IMR-90 (cell line): ENCODE results near the gene SEMG2. TPM values are rescaled to one million over a fixed set of nuclear protein-coding genes. Genes with fewer than 3 reads are reported as not detected.

Source experiments
- ATAC-seq: fragments of 200-7000 bp; cut with Tn5 transposase; 2 replicates; pipeline ENCODE4 v1.9.1; 2020; ENCODE audit warnings: low read depth, mild to moderate bottlenecking, moderate library complexity
- BruUV-seq: library from RNA; stranded (reverse); fragments of 400-500 nt; replicated peaks from 2 replicates; lab custom pipeline; 2021; lab: Mats Ljungman, UMichigan
- CTCF ChIA-PET: fragments of 300-600 bp; formaldehyde crosslinking; extraction: SDS; loops from one replicate; lab custom pipeline; 2021; ENCODE audit warnings: antibody characterized with exemption; lab: Yijun Ruan, JAX
- POLR2A ChIA-PET: fragments of 300-600 bp; sonication (Branson Sonifier 250); formaldehyde crosslinking; loops from one replicate; lab custom pipeline; 2022; ENCODE audit warnings: antibody characterized with exemption; ENCODE audit not compliant: unreplicated experiment; lab: Charles Lee
- DNase-seq: peaks from one replicate; pipeline ENCODE4 v3.0.0; 2013
- H2AFZ ChIP-seq: replicated peaks from 2 replicates; pipeline ENCODE3; 2013; ENCODE audit warnings: low read length, mild to moderate bottlenecking; ENCODE audit not compliant: poor library complexity
- H2AK5ac ChIP-seq: 2 replicates; pipeline ENCODE4 v1.6.1; 2013; ENCODE audit warnings: low read depth, low read length, inconsistent platforms
- H2AK9ac ChIP-seq: replicated peaks from 2 replicates; pipeline ENCODE3; 2013; ENCODE audit warnings: mild to moderate bottlenecking, low read depth, low read length, moderate library complexity; ENCODE audit not compliant: poor library complexity
- H2BK120ac ChIP-seq: 2 replicates; pipeline ENCODE4 v1.6.1; 2013; ENCODE audit warnings: low read depth, low read length, inconsistent platforms
- H2BK15ac ChIP-seq: 3 replicates; pipeline ENCODE4 v1.6.1; 2013; ENCODE audit warnings: low read depth, low read length, inconsistent platforms
- H2BK20ac ChIP-seq: 2 replicates; pipeline ENCODE4 v1.6.1; 2013; ENCODE audit warnings: low read depth, mild to moderate bottlenecking, inconsistent platforms, low read length, moderate library complexity
- H2BK5ac ChIP-seq: 2 replicates; pipeline ENCODE4 v1.6.1; 2013; ENCODE audit warnings: mild to moderate bottlenecking, low read depth, low read length, inconsistent platforms; ENCODE audit not compliant: poor library complexity, severe bottlenecking
- H3K14ac ChIP-seq: replicated peaks from 2 replicates; pipeline ENCODE4 v1.6.1; 2013; ENCODE audit warnings: low read depth, low read length, inconsistent platforms
- H3K18ac ChIP-seq: 2 replicates; pipeline ENCODE4 v1.6.1; 2013; ENCODE audit warnings: low read depth, low read length, control low read depth
- H3K23ac ChIP-seq: 2 replicates; pipeline ENCODE4 v1.6.1; 2013; ENCODE audit warnings: low read depth, low read length, inconsistent platforms
- H3K27ac ChIP-seq: 2 replicates; pipeline ENCODE4 v1.5.1; 2013; ENCODE audit warnings: mild to moderate bottlenecking, control low read depth, low read length; ENCODE audit not compliant: insufficient read depth
- H3K27me3 ChIP-seq: 2 replicates; pipeline ENCODE4 v1.6.1; 2013; ENCODE audit warnings: low read length; ENCODE audit not compliant: control insufficient read depth, insufficient read depth
- H3K36me3 ChIP-seq: 2 replicates; pipeline ENCODE4 v1.6.1; 2013; ENCODE audit warnings: low read length, mixed read lengths; ENCODE audit not compliant: control insufficient read depth, insufficient read depth
- H3K4ac ChIP-seq: 2 replicates; pipeline ENCODE4 v1.6.1; 2013; ENCODE audit warnings: low read depth, low read length, inconsistent platforms
- H3K4me1 ChIP-seq: 2 replicates; pipeline ENCODE4 v1.6.1; 2013; ENCODE audit warnings: low read length, mixed read lengths; ENCODE audit not compliant: control insufficient read depth, insufficient read depth
- H3K4me2 ChIP-seq: 2 replicates; pipeline ENCODE4 v1.6.1; 2013; ENCODE audit warnings: low read depth, mild to moderate bottlenecking, control low read depth, low read length, moderate library complexity
- H3K4me3 ChIP-seq: 2 replicates; pipeline ENCODE4 v1.5.1; 2013; ENCODE audit warnings: low read depth, mild to moderate bottlenecking, control low read depth, low read length, moderate library complexity; ENCODE audit not compliant: insufficient read depth
- H3K56ac ChIP-seq: 2 replicates; pipeline ENCODE4 v1.6.1; 2013; ENCODE audit warnings: low read length, inconsistent platforms; ENCODE audit not compliant: insufficient read depth; ENCODE audit errors: extremely low read depth
- H3K79me1 ChIP-seq, 2 experiments: 2 replicates each; pipeline ENCODE4 v1.6.1; 2013; ENCODE audit warnings: low read length in 2 of 2, inconsistent platforms in 1 of 2, low read depth in 1 of 2
- H3K9ac ChIP-seq: 2 replicates; pipeline ENCODE4 v1.6.1; 2013; ENCODE audit warnings: low read depth, low read length, control low read depth
- H3K9me1 ChIP-seq: 2 replicates; pipeline ENCODE4 v1.6.1; 2013; ENCODE audit warnings: low read length, inconsistent platforms; ENCODE audit not compliant: insufficient read depth
- H3K9me3 ChIP-seq: 2 replicates; pipeline ENCODE4 v1.6.1; 2013; ENCODE audit warnings: low read length; ENCODE audit not compliant: control insufficient read depth, insufficient read depth
- H4K20me1 ChIP-seq: 2 replicates; pipeline ENCODE4 v1.6.1; 2013; ENCODE audit warnings: low read length, inconsistent platforms; ENCODE audit not compliant: insufficient read depth
- H4K5ac ChIP-seq: 2 replicates; pipeline ENCODE4 v1.6.1; 2013; ENCODE audit warnings: mild to moderate bottlenecking, low read depth, low read length, control low read depth
- H4K8ac ChIP-seq, 2 experiments: 2 replicates each; pipeline ENCODE4 v1.6.1; 2013; ENCODE audit warnings: low read depth in 2 of 2, low read length in 2 of 2, control low read depth in 1 of 2, inconsistent platforms in 1 of 2
- H4K91ac ChIP-seq: 2 replicates; pipeline ENCODE4 v1.6.1; 2013; ENCODE audit warnings: low read depth, low read length, inconsistent platforms; ENCODE audit not compliant: insufficient read depth
- BHLHE40 ChIP-seq: fragments of 150-350 bp; IDR thresholded peaks from 2 replicates; pipeline ENCODE4 v1.6.1; 2016; ENCODE audit warnings: mild to moderate bottlenecking, low read depth, low read length
- ELK1 ChIP-seq: fragments of 150-350 bp; IDR thresholded peaks from 2 replicates; pipeline ENCODE4 v1.6.1; 2016; ENCODE audit warnings: low read depth, mild to moderate bottlenecking, low read length, moderate library complexity, borderline replicate concordance
- MAFK ChIP-seq: IDR thresholded peaks from 2 replicates; pipeline ENCODE4 v1.6.1; 2012; ENCODE audit warnings: low read depth, low read length, improper control_type of control experiment
- MAZ ChIP-seq: IDR thresholded peaks from 2 replicates; pipeline ENCODE4 v1.6.1; 2012; ENCODE audit warnings: low read depth, mild to moderate bottlenecking, low read length, improper control_type of control experiment, moderate library complexity, borderline replicate concordance
- MXI1 ChIP-seq: IDR thresholded peaks from 2 replicates; pipeline ENCODE4 v1.6.1; 2012; ENCODE audit warnings: low read depth, mild to moderate bottlenecking, low read length, moderate library complexity, borderline replicate concordance
- NFE2L2 ChIP-seq: fragments of 150-350 bp; IDR thresholded peaks from 2 replicates; pipeline ENCODE4 v1.6.1; 2016; ENCODE audit warnings: low read depth, mild to moderate bottlenecking, low read length
- RAD21 ChIP-seq: IDR thresholded peaks from 2 replicates; pipeline ENCODE4 v1.6.1; 2012; ENCODE audit warnings: low read length, improper control_type of control experiment
- RCOR1 ChIP-seq: IDR thresholded peaks from 2 replicates; pipeline ENCODE4 v1.6.1; 2012; ENCODE audit warnings: mild to moderate bottlenecking, low read length, improper control_type of control experiment; ENCODE audit not compliant: insufficient replicate concordance
- USF2 ChIP-seq: fragments of 150-350 bp; IDR thresholded peaks from 2 replicates; pipeline ENCODE4 v1.6.1; 2017; ENCODE audit warnings: mild to moderate bottlenecking, antibody characterized with exemption, low read length, low read depth
- dilution Hi-C: fragments of 300-500 bp; cut with HindIII; formaldehyde crosslinking; loops from one replicate; pipeline ENCODE4 v1.14.3; 2018; ENCODE audit warnings: low sequenced_read_pairs; ENCODE audit not compliant: unreplicated experiment
- in situ Hi-C: fragments of 300-500 bp; cut with MboI; formaldehyde crosslinking; loops from 3 replicates; pipeline ENCODE4 v1.14.3; 2019; ENCODE audit warnings: low sequenced_read_pairs, inconsistent platforms, mixed read lengths
- intact Hi-C: fragments of 100-400 bp; cut with micrococcal nuclease; formaldehyde crosslinking; loops from 2 replicates; pipeline ENCODE4 v1.10.0; 2022
- polyA plus RNA-seq, 3 experiments: library from polyadenylated mRNA; depleted of rRNA; stranded (reverse); fragments of >200 nt; gene quantifications; 2 replicates each; pipeline ENCODE4 v1.2.3, GENCODE V29; 2012; ENCODE audit warnings: low replicate concordance in 1 of 3
- total RNA-seq: library from RNA; depleted of rRNA; stranded (reverse); fragments of >200 nt; gene quantifications from 2 replicates; pipeline ENCODE4 v1.2.3, GENCODE V29; 2012

The SEMG2 gene
- total and polyA plus RNA-seq, 2 of the 4 experiments (the other 2 are of a cell fraction): not detected

GRCh38 chr20:45211569-45212474 lies 9.4 kb upstream of the SEMG2 start:
- H4K91ac ChIP-seq: no peak overlapping the region
- no peak overlapping the region for H3K23ac ChIP-seq
- H2BK120ac ChIP-seq: no peak overlapping the region
- H2BK5ac ChIP-seq: no peak overlapping the region
- ChIA-PET POLR2A (no interaction called here), CTCF (no interaction called here)
- no peak for TF ChIP-seq MAFK
- no peak for TF ChIP-seq NFE2L2
- no peak for TF ChIP-seq RCOR1
- TF ChIP-seq ELK1: no peak
- TF ChIP-seq USF2: no peak
- no peak for TF ChIP-seq MAZ
- no peak for TF ChIP-seq RAD21
- no peak for TF ChIP-seq BHLHE40
- TF ChIP-seq MXI1: no peak
- H3K79me1 ChIP-seq: no peaks in the 10 kb centered on the region
- H2AK5ac ChIP-seq: no peak overlapping the region
- no peak overlapping the region for H2BK15ac ChIP-seq
- no peak overlapping the region for H2AFZ ChIP-seq
- no peak overlapping the region for H3K18ac ChIP-seq
- no peaks in the 10 kb centered on the region; the same call in 1 of the 2 replicates for H3K27me3 ChIP-seq
- H2BK20ac ChIP-seq: no peak overlapping the region
- ATAC-seq: no peak
- H3K9me3 ChIP-seq: no peaks in the 10 kb centered on the region
- no peak overlapping the region for H3K9ac ChIP-seq
- H4K20me1 ChIP-seq: no peaks in the 10 kb centered on the region
- no peaks in the 10 kb centered on the region for H3K4me1 ChIP-seq
- no peak overlapping the region for H3K4me3 ChIP-seq
- H4K8ac ChIP-seq: no peak overlapping the region
- H3K56ac ChIP-seq: no peak overlapping the region
- no peaks in the 10 kb centered on the region for H3K36me3 ChIP-seq
- in situ Hi-C loops: no loop called here
- no TSS peak for BruUV-seq
- dilution Hi-C loops: no loop called here
- no peak overlapping the region for H3K14ac ChIP-seq
- DNase-seq: no peak
- H3K4me2 ChIP-seq: no peak overlapping the region
- no peak overlapping the region for H2AK9ac ChIP-seq
- H3K27ac ChIP-seq: no peak overlapping the region
- H3K9me1 ChIP-seq: no peaks in the 10 kb centered on the region
- H3K4ac ChIP-seq: no peak overlapping the region
- no peak overlapping the region for H4K5ac ChIP-seq
- intact Hi-C loops: no loop called here
